SIG-M5 treated with dmso at 0.1 percent for 504 hours (cell line): ENCODE results near the gene PPP1R13B.
"Not testable (repeated sequence)": the region's sequence is repeated elsewhere in the genome, so short reads cannot be mapped to it uniquely, and the experiment has no call there.

Experiments
- DNase-seq: peaks from one replicate; lab custom pipeline; 2025; ENCODE audit not compliant: unreplicated experiment; lab: John Stamatoyannopoulos, UW

Gene PPP1R13B

GRCh38 chr14:103801459-103801858 lies 45.9 kb downstream of the PPP1R13B start:
- peak; percentile 59 for DNase-seq

- not testable (repeated sequence) for DNase-seq
These were observed 54.2 kb downstream of the PPP1R13B start for GRCh38 chr14:103793192-103793591.

- no peak for DNase-seq
These were observed 59.3 kb downstream of the PPP1R13B start for GRCh38 chr14:103788086-103788485.

DNA sequence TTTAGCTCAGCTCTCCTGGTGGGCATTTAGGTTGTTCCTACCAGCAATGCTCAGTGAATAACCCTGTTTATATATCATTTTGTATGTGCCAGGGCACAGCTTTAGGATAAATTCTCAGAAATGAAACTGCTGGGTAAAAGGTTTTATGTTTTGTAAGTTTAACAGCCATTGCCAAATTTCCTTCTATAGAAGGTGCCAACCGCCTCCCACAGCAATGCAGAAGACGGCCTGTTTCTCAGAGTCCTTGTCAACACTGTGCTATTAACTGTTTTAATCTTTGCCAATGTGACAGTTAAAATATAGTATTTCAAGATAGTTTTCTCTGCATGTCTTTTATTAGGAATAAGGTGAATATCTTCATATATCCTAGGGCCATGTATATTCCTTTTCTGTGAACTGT lies 65.0 kb downstream of the PPP1R13B start:
- no peak for DNase-seq

GRCh38 chr14:103776319-103776718 lies 71.1 kb downstream of the PPP1R13B start:
- DNase-seq: not testable (repeated sequence)

GRCh38 chr14:103775506-103775905 lies 71.9 kb downstream of the PPP1R13B start:
- no peak for DNase-seq

DNA sequence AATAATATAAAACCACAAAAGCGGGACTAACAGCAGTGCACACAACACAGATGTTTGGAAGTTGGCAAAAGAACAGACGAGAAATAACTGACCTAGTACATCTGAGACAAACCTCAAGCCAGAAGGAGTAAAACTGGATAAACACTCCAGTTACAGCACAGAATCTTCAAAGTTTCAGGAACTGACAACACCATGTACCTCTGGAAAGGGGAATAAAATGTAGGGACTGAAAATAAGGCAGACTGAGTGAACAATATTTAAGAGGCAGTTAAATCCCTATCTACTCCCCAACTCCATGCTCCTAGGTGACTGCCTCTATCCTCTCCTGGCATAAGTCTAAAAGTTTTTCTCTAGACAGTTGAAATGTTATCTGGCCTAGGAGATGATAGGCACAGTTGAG lies 73.9 kb downstream of the PPP1R13B start:
- DNase-seq: no peak

GRCh38 chr14:103772078-103772712 lies 75.2 kb downstream of the PPP1R13B start:
- DNase-seq: no peak

GRCh38 chr14:103770902-103771301 lies 76.5 kb downstream of the PPP1R13B start:
- DNase-seq: no peak

DNA sequence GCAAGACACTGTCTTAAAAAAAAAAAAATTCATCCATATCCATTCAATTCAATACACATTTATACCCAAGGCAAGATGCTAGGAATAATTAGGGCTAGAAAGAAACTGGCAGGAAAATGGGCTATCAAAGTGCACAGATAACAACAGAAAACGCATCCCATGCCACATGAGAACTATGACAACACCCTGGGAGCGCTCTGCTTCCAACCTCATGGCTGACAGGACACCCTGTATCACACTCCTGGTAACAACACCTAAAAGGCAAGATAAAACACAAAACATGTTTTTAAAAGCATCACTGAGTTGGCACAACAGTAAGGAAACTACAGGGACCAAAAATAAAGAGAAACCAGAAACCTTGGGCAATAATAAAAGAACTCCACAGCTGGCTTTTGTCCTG lies 76.9 kb downstream of the PPP1R13B start:
- no peak for DNase-seq

DNA sequence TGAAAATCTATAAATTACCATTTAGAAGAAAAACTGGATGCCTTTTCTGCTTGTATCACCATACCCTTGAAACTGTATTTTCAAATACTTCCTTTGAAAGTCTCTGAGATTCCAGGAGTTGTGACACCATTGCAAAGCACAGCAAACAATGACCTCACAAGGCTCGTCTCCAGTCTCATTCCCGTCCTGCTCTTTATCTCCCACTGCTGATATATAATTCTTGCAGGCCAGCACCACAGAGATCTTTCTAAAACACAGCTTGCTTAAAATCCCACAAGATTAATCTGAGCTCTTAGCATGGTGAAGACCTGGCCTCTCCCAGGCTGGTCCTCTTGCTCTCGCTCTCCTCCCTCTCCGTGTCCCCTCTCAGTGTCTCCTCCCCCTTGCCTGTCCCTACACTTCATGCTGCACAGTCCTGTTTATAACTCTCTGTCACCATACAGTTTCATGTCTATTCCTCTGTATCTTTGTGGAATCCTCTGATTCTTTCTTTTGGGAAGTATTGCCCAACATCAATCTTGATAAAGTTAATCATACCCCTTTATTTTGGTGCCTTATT lies 80.0 kb downstream of the PPP1R13B start:
- no peak for DNase-seq

DNA sequence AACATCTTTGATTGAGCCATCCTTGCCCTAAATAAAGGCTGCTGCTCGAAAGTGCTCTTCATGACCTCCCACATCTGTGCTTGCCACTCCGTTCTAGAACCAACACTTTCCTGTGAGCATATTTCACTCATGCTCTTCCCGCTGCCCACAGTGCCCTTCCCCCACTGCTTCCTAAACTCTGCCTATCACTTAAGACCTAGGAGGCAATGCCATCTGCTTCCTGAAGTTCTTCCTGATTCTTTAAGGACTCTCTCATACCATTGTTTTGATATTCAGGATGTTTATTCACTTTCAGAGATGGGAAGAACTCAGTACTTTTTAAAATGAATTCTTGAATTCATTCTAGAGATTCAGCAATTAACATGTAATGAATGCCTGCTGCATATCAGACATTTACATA lies 81.8 kb downstream of the PPP1R13B start:
- DNase-seq: no peak

GRCh38 chr14:103763730-103764488 lies 83.5 kb downstream of the PPP1R13B start:
- peak; percentile 7 for DNase-seq

GRCh38 chr14:103762541-103762940 lies 84.8 kb downstream of the PPP1R13B start:
- no peak for DNase-seq

DNA sequence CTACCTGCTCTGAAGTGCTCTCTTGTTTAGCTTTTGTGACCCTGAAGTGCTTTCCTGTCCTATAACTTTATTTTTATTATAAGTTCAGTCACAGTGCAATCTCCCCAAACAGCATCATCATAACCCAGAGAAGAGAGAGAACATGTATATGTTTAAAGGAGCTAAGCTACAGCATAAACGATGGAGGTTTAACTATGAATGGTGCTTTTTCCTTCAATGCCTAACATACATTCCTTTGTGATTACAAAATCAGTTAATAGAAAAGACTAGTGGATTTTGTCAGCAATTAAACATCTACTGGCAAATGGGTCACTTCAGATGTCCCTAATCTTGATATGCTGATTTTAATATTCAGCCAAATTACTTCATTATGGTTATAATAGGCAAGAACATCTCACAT lies 85.3 kb downstream of the PPP1R13B start:
- DNase-seq: no peak

GRCh38 chr14:103758059-103758776 lies 89.2 kb downstream of the PPP1R13B start:
- no peak for DNase-seq

- DNase-seq: no peak
These were observed 92.3 kb downstream of the PPP1R13B start for GRCh38 chr14:103755060-103755459.

- DNase-seq: no peak
These were observed 93.6 kb downstream of the PPP1R13B start for GRCh38 chr14:103753774-103754173.

- no peak for DNase-seq
These were observed 97.5 kb downstream of the PPP1R13B start for GRCh38 chr14:103749860-103750259.

GRCh38 chr14:103749452-103749851 lies 97.9 kb downstream of the PPP1R13B start:
- DNase-seq: no peak

DNA sequence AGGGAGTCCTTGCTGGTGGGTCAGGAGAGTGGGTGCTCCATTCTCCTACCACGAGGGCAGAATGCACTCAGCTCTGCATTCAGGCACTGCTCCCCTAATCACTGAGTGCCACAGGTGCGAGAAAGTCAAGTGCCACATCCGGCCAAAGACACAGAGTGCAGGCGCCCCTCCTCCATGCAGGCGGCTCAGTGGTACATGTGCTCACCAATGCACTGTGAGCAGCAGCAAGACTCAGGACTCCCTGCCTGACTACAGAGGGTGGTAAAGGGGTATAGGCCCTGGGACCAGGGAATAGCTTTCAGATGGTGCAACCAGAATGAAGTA lies 98.9 kb downstream of the PPP1R13B start:
- no peak for DNase-seq

- no peak for DNase-seq
These were observed 100.7 kb downstream of the PPP1R13B start for GRCh38 chr14:103746701-103747100.
